HG03175 (cell line): ENCODE data around the gene RAB3A.

Experiments used
- ATAC-seq: cut with Tn5 transposase; IDR thresholded peaks from one replicate; pipeline ENCODE4 v1.9.1; 2021; ENCODE audit warnings: mild to moderate bottlenecking, moderate library complexity; ENCODE audit not compliant: unreplicated experiment

The RAB3A gene

GRCh38 chr19:18202397-18202777 is 1.5 kb downstream of the RAB3A start:
- ATAC-seq: no peak

GRCh38 chr19:18198374-18198773 is 5.5 kb downstream of the RAB3A start:
- ATAC-seq: no peak

GRCh38 chr19:18197941-18198340 is 5.9 kb downstream of the RAB3A start:
- no peak for ATAC-seq

GRCh38 chr19:18197306-18197705 is 6.5 kb downstream of the RAB3A start:
- no peak for ATAC-seq

GRCh38 chr19:18196511-18196845 is 7.4 kb downstream of the RAB3A start:
- no peak for ATAC-seq

- no peak for ATAC-seq
These were observed 9.1 kb downstream of the RAB3A start for GRCh38 chr19:18194554-18195238.

GRCh38 chr19:18194181-18194530 is 9.7 kb downstream of the RAB3A start:
- ATAC-seq: no peak

- no peak for ATAC-seq
These were observed 10.3 kb downstream of the RAB3A start for GRCh38 chr19:18193388-18194180.

GRCh38 chr19:18192673-18193387 is 11.0 kb downstream of the RAB3A start, which contains the start of gene MPV17L2:
TSS of gene MPV17L2 (plus strand) at chr19:18193218. CDS start at chr19:18193282, 64 bp downstream.
- ATAC-seq: peak; percentile 87

GRCh38 chr19:18191640-18192062 is 12.2 kb downstream of the RAB3A start:
- no peak for ATAC-seq

GRCh38 chr19:18190278-18190677 is 13.6 kb downstream of the RAB3A start:
- no peak for ATAC-seq

- ATAC-seq: no peak
These were observed 18.3 kb downstream of the RAB3A start for GRCh38 chr19:18185538-18185937.

GRCh38 chr19:18183529-18183928 is 20.3 kb downstream of the RAB3A start:
- ATAC-seq: no peak

GRCh38 chr19:18179957-18180356 is 23.9 kb downstream of the RAB3A start:
- no peak for ATAC-seq

- no peak for ATAC-seq
These were observed 27.2 kb downstream of the RAB3A start for GRCh38 chr19:18176367-18177310.

- no peak for ATAC-seq
These were observed 28.9 kb downstream of the RAB3A start for GRCh38 chr19:18174983-18175382.

GRCh38 chr19:18173572-18174288 is 30.1 kb downstream of the RAB3A start, which contains the start of gene IFI30:
TSS of gene IFI30 (plus strand) at chr19:18173813. CDS start at chr19:18173842, 29 bp downstream.
- ATAC-seq: peak; percentile 45

- ATAC-seq: peak; percentile 14
These were observed 30.7 kb downstream of the RAB3A start for GRCh38 chr19:18173054-18173571.

- no peak for ATAC-seq
These were observed 31.4 kb downstream of the RAB3A start for GRCh38 chr19:18172331-18173053.
